ENCODE data around the gene FAM90A1.

DNA sequence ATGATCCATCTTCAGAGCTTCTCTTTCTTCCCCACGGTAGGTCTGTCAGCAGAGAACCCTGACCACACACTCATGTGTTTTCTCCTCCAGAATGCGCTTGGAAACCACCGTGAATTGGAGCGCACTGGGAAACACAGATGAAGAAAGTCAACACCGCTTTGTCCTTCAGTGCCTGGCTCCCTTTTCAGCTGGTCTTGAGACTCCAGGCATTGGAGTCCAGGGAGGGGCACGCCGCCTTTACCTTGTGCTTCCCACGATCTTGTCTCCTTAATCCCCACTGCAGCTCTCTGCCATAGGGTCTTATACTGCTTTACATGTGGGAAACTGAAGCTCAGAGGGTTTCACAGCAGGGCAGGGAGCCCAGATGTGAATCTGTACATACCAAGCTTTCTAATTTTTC lies 1.1 kb downstream of the FAM90A1 start:
- TF ChIP-seq GATA2 (IDR thresholded peaks at IDR 0.05; ENCODE audit: low read depth, low read length) (no peak), GATA3 (IDR thresholded peaks at IDR 0.05; ENCODE audit: low read depth, low read length) (no peak)

All from SH-SY5Y (cell line).